NT2/D1 (cell line): ENCODE results near the gene BSN.

Experiments used
- SUZ12 ChIP-seq: IDR thresholded peaks from 2 replicates; pipeline ENCODE4 v1.6.1; 2011; ENCODE audit not compliant: insufficient read length, insufficient read depth; ENCODE audit errors: extremely low read depth
- YY1 ChIP-seq: IDR thresholded peaks from 2 replicates; pipeline ENCODE4 v1.6.1; 2011; ENCODE audit not compliant: insufficient read length, insufficient read depth
- ZNF274 ChIP-seq: IDR thresholded peaks from 2 replicates; pipeline ENCODE4 v1.6.1; 2011; ENCODE audit warnings: mild to moderate bottlenecking, low read depth, low read length

DNA sequence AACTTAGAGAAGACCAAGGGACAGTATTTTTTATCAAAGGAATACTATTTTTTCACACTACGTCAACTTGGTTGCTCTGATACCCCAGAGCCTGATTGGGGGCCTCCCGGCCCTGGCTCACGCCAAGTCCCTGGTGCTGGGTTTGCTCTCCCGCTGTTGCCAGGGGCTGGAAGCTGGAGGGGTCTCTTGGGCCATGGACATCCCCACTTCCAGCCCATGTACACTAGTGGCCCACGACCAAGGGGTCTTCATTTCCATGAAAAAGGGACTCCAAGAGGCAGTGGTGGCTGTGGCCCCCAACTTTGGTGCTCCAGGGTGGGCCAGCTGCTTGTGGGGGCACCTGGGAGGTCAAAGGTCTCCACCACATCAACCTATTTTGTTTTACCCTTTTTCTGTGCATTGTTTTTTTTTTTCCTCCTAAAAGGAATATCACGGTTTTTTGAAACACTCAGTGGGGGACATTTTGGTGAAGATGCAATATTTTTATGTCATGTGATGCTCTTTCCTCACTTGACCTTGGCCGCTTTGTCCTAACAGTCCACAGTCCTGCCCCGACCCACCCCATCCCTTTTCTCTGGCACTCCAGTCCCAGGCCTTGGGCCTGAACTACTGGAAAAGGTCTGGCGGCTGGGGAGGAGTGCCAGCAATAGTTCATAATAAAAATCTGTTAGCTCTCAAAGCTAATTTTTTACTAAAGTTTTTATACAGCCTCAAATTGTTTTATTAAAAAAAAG, 20.3 kb upstream of the BSN start:
- TF ChIP-seq YY1, result no peak
- no peak for TF ChIP-seq SUZ12
- TF ChIP-seq ZNF274, result no peak
